ENCODE data around the gene ZBTB22.

ZBTB22 gene

DNA sequence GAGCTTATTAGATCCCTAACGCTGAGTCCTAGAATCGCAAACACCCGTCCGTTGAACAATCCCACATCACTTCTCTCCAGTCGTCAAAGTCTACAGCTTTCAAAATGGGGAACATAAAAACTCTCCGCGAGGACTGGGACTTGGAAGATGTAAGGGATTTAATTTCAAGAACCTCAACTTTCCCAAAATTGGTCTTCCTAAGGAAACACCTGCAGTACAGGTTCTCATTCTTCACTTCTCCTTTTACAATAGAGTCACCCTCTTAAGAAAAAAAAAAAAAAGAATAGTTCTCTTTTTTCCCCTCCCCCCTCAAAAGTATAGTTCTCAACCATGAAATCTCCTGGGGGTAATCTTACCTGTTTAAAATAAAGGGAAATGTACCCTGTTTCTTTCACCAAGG, 6.6 kb upstream of the ZBTB22 start:
- peak; percentile 9 for DNase-seq

DNA sequence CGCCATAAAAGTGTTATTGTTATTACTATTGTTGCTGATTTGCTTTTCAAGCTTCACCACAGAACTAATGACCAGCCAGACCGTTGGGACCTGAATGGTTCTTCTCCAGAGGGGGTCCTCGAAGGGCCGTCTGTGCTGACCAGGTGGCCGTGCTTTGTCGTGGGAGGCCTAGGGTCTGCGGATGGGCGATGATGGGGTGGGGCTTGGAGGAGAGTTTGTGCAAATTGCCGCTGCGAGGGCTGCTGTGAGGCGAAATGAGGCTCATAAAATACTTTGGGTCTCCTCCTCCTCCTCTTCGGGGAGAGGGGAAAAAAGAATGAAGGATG, 6.0 kb upstream of the ZBTB22 start:
- no peak for DNase-seq

DNA sequence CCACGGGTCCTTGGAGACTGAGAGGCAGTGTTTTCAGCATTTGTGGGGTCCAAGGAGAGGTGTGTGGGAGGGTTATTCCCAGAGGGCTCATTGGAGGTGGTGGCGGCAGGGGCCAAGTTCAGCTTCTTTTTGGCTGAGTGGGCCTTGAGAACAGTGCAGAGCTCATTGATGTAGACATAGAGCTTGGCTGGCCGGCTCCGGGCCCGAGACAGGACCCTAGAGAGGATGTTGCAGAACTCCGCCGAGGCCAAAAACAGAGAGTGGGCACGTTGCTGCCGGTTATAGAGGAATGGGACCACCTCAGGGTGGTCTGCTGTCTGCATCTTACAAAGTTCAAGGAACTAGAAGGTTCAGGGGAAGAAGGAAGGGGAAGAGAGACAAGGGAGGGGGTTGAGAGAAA, 3.7 kb upstream of the ZBTB22 start:
- DNase-seq = no peak

DNA sequence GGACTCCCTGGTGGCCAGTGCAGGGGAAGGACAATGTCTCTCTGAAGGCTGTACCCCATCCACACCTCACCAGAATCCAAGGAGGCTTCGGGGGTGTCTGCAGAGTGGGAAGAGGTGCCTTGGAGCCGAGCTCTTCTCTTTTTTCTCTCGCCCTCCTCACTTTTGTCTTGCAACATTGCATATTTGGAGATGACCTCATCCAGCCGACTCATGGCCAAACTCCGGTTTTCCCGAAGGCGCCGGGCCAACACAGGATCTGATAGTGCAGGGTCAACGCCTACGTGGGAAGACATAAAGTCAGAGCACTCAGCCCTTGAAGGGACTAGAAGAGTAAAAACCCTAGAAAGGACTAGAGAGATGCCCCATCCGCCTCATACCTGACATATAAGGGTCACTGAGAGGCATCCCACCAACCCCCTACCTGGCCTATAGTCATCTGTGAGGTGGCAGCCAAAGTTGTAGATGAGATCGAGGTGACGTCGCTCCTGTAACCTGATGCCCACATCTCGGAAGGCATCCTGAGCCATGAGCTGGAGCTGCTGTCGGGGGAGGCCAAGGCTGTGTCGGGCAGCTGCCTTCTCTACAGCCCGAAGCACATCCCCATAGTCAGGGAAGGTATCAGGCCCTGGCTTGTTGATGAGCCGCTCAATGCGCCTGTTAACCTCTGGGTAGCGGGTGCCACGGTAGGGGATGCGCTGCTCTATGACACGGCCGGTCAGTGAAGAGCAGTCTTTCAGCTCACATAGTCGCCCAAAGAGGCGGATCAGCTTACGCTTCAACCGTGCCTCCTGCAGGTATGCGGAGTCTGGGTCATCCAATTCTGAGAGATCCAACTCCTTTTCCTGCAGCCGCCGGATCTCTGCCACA, 3.0 kb upstream of the ZBTB22 start:
- no peak for DNase-seq

DNA sequence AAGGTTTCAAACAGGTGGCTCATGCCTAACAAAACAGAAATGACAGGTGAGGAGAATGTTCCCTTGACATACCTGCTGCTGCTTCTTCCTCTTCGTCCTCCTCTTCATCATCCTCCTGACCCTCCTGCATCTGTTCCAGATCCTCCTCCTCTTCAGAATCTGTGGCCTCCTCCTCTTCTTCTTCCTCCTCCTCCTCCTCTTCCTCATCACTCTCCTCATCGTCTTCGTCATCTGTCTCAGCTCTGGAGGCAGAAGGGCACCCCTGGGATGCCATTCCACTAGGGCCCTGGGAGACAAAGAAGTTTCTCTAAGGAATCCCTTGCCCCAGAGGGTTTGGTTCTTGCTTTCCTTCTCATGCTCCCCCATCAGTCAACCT, 2.4 kb upstream of the ZBTB22 start:
- no peak for DNase-seq

DNA sequence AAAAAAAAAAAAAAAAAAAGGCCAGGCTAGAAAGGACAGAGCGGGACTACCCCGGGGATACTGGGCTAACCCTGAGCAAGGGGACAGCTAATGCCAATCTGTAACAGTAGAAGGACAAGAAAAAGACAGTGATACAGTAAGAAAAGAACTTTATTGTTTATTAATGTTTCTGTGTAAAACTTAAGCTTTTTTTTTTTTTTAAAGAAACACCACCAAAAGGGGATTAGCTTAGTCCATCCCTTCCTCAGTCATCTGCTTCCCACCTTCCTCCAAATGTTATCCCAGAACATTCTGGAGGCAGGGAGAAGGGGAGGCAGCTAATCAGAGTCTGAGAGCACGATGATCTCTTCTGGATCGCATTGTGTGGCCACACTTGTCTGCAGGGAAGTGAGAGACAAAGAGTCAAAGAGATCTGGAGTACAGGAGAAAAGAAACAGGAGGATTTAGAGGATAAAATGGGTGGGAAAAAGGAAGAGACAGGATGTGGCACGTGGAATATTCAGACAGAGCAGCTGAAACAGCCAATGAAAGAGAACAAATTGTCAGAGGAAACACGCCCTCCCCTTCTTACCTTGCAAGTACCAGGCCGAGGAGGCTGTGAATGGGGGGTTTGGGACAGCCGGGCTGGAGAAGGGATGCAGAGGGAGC, 1.0 kb upstream of the ZBTB22 start:
- DNase-seq = no peak

DNA sequence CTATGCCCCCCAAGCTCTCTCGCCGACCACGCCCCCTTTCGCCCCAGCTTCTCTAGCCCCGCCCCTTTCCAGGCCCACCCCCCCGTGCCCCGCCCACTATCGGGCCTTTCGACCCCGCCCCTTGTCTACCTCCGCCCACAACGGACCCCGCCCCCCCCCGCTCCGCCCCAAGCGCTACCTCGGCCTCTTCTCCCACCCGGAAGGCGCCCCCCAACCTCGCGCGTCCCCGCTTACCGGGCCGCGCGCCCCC, 200 bp downstream of the ZBTB22 start:
- no peak for DNase-seq

DNA sequence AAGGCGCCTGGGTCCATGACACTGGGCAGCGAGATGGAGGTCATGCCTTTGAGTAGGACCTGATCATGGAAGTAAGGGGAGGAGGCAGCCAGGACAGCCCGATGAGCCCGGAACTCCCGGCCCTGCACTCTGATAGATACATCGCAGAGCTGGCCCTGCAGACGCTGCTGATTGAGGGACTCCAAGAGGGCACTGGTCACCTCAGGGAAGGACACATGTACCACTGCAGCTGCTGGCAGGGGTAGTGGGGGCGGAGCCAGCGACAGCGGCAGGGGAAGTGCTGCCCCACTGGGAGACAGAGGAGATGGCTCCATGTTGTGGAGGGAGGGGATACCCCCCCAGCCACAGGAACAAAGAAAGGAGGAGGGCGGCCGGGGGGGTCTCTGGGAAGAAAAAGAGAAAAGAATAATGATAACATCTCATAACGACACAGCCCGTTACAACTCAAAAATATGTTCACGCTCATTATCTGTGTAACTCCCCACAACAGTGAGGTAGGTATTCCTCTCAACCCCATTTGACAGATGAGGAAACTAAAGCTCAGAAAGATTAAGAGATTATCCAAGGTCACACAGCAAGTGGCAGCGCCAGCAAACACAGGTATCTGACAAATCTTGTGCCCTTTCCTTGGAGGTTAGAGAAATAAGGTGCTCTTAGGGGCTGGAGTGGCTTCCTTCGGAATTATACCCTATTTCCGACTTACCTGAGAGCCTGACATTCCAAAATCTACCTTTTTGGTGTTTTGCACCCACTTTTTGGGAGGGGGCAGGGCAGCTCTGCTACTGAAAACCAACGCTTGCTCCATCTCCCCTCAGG, 733 bp downstream of the ZBTB22 start:
- no peak for DNase-seq

DNA sequence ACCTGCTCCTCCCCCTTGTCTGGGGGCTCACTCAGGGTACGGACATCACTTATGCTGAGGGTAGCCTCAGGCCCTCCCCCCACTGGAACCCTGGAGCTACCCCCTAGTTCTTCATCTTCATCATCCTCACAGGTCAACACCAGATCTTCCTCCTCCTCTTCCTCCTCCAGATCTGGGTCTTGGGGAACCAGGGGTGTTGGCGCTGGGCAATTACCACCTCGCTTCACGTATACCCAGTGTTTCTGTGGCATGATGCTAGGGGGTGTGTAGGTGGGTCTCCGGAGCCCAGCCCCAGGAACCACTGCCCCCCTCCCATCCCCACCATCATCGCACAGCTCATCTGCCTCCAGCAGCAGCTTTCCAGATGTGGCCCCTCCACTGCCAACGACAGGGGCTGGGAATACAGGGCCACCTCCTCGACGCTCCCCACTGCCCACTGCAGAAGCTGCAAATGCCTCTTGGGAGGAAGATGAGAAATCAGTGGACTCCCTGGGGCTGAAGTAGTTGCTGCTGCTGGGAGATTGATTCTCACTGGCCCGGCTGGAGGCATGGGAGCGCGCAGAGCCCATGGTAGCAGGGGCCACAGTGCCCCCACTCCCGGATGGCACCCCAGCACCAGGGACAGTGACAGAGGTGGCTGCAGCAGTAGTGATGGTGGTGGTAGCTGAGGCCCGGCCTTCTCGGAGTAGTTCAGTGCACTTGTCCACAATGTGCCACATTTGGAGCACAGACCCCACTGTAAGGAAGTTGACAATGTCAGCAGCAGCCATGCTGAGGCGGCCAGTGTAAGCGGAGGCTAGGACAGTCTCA, 1.5 kb downstream of the ZBTB22 start:
- DNase-seq = no peak

DNA sequence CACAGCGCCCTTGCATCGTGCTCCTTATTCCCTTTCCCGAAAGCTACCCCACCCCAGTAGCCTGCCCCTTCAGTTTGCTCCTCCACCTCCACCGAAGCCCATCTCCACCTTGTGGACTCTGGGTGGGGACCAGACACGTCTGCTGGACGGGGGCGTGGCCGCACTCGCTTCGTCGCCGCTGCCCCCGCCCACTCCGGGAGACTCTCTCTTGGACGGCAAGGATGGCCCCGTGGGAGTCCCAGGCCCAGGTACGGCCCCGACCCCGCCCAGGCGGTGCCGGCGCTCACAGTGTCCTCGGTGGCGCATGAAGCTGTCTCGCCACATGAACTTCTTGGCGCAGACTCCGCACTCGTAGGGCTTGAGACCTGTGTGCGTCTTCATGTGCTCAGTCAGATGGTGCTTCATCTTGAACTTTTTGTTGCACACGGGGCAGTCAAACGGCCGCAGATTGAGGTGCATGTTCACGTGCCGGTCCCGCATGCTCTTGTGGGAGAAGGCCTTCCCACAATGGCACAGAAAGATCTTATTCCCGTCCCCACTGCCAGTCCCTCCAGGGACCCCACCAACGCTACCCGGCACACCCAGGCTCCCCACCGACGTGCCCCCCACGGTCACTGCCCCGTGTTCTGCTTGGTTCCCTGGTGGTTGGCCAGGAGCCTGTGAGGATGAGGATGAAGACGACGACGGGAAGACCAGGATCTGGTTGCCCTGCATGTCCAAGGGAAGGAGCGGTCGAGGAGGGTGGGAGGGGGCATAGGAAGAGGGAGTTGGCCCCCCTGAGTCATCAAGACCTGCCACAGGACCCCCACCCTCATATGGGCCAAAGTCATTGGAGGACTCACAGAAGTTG, 2.4 kb downstream of the ZBTB22 start:
- DNase-seq = no peak

DNA sequence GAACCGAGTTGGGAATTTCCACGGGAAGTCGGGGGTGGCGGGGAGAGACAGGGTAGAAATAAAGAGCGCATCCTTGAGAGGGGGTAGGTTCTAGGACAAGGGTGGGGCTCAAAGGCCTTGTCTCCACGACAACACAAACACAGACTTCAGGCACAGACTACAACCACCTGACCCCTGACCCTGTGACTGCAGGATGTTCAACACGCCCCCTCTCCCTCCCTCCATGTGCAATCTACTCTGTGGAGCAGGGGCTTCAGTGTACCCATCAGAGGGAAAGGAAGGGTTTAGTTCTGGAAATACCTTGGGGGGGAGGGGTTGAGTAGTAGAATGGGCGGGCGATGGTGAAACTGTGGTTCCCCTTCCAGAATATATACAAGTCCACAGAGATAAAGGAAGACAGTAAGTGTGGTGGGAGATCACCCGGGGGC, 3.0 kb downstream of the ZBTB22 start:
- DNase-seq = peak; percentile 19

DNA sequence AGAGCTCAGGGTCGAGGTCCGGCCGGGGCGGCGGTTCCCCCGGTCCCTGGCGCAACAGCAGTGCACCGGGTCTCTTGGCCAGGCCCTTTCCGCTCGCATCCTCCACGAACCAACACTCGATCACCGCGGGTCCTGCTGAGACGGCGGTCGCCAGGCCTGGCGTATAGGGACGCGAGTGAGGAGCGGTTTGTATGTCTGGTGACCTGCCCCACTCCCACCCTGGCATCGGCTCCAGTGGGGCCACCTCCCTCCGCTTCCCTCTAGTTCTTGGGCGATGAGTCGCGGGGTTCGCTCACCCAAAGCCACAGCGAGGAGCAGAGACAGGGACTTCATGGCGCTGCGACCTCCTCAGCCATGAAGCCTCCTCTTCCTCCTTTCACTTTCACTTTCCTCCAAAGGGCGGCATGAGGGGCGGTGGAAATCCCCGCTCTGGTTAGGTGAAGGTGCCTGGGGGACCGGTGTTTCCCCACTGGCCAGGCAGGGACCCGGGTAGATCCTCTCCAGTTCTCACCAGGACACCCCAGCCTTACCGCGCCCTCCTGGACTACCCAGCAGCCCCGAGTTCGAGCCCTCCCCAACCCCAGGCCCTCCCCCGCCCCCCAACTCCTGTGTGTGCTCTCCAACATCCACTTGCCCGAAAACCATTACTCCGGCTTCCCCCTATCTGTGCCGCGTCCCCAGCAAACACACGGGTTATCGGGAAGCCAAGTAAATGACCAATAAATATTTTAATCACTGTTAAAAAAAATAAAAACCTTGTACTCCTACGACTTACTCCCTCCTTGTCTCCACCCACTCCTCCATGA, 3.6 kb downstream of the ZBTB22 start, which contains the start of gene TAPBP:
TSS of gene TAPBP (minus strand) at position 370 of the 806 bp plus-strand sequence. CDS start at position 333, 37 bp downstream.
- DNase-seq = peak; percentile 44

DNA sequence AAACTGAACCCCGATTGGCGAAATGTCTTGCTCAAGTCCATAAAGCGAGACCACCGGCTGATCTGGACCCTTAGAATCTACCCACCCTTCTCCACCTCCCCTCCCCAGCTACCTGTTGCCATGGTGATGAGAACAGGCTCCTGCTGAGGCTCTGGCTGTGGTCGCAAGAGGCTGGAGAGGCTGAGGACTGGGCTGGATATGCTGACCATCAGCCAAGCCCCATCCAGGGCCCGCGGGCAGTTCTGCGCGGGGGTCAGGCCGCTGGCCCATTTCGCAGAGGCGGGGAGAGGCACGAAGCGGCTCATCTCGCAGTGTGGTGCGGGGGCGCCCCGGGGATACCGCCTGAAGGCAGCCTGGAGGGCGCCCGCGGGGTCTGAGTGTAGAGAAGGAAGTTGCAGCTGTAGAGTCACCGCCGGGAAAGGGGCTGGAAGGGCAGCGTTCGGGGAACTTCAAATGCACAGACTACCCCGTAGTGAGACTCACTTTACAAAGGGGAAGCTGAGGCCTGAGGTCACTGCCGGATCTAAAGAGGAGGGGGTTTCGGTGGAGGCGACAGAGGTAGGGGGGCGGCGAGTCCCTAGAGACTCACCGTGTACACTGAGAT, 4.3 kb downstream of the ZBTB22 start:
- DNase-seq = peak; percentile 44

DNA sequence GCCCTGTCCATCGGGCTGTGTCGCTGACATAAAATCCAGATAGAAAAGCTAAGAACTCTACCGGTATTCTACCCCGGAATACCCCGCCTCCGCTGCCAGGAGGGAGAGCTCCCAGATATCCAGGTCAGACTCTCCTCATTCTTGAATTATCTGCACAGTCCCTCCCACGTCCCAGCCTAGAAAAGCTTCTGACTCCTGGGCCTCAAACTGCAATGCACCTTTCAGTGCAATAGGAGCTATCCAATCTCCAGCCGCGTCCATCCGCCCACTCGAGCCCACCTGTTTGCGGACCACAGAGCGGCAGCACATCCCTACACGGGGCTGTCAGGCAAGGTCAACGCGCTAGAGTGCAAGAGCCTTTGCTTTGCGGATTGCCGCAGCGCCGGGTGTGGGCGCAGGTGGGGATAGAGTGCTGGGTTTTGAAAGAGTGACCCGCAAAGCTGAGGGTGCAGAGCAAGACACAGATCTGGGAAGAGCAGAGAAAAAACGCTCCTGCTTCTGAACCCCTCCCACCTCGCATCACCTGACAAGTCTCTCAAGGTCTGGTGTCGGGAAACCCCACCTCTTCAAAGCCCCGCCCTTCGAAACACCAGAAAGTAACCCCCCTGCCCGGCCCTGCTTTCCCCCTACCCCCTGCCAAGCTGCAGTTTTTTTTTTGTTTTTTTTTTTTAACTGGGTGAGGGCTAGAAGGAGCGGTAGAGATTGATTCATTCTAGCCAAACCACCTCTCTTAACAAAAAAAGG, 5.0 kb downstream of the ZBTB22 start:
- peak; percentile 39 for DNase-seq

DNA sequence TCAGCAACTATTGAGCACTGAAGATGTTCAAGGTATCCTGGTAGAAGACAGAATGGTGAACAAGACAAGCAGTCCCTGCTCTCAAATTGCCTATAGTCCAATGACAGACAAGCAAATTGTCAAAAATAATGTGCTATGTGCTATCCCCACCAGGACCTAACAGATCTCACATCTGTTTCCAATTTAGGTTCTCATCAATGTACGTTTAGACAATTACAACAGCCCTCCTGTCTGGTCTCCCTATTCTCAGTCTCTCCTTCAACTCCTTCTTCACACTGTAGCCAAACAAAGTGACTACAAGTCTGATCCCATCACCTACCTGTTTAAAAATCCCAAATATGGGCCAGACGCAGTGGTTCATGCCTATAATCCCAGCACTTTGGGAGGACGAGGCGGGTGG, 11.2 kb downstream of the ZBTB22 start:
- no peak for DNase-seq

DNA sequence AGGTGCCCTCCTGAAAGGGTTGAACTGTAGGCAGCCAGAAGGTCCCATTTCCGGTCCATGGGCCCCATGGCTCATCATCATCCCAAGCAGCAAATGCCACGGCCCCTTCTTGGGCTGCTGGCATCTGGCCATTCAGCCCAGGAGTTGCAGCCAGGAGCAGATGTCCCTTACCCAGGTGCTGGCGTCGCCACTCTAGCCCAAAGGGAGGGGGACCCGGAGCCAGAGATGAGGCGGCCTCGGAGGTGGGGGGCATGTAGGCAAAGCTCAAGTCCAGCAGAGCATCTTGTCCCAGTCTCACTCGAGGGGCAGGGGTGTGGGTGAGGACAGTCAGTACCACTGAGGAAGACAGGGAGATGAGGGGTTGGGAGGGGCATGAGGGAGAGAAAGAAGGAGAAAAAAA, 12.5 kb downstream of the ZBTB22 start:
- DNase-seq = no peak

DNA sequence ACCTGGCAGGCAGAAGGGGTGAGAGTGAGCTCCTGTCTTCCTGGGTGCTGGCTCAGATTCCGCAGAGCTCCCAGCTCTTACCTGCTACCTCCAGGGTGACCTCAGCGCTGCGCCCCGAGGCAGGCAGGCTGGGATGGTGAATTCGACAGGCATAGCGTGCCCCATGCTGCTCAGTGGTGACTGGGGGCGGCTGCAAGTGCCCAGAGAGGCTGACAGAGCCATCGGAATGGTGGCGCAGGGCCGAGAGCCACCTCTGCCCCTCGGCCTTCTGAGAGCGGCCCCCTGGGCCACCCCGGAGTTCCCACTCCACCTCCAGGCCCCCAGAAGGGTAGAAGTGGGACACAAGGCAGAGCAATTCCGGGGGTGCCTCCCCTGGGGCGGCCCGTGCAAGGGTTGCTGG, 13.3 kb downstream of the ZBTB22 start:
- no peak for DNase-seq

DNA sequence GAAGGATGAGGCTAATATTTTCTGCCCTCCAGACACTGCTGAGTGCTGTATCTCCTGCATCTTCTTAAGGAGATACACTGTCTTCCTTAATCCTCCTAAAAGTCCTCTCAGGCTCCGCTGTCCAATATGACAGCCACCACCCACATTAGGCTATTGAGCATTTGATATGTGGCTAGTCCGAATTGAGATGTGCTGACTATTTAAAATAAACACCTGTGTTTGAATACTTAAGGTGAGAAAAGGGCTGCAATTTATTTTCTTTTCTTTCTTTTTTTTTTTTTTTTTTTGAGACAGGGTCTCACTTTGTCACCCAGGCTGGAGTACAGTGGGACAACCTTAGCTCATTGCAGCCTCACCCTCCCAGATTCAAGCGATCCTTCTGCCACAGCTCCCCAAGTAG, 15.7 kb downstream of the ZBTB22 start:
- no peak for DNase-seq

DNA sequence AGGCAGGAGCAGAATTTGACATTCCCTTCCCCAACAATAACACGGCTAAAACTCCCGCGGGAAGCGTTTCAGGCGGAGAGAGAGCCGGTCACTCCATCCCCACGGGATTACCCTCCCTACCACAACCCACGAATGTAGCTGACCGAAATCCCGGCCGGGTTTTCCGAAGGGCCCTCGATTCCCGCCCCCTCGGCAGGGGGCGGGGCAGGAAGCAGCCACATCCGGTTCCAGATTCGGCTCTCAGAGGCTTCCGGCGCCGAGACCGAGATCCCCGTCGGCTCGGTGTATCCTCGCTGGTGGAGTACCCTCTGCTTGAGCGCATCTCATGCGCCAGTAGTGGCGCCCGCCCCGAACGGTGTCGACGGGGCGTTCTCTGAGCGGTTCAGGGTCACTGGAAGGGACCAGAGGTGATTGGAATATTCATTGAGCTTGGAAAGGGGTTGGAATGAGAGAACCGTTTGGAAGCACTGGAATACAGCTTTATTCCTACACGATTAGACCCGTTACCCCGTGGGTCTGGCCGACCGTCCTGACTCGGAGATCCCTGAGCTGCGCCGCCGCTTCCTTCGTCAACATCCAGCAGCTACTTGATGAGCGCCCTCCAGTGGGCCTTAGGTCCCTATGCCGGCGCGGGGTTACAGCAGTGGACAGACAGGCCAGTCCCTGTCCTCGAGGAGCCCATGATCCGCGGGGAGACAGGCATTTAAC, 18.2 kb downstream of the ZBTB22 start:
- DNase-seq = peak; percentile 86
